GM19035 (cell line): ENCODE data around the gene PRMT1.
"Not testable (repeated sequence)": the region's sequence is repeated elsewhere in the genome, so short reads cannot be mapped to it uniquely, and the experiment has no call there.

Source experiments
- ATAC-seq: cut with Tn5 transposase; IDR thresholded peaks from one replicate; pipeline ENCODE4 v1.9.1; 2021; ENCODE audit not compliant: unreplicated experiment

The PRMT1 gene

GRCh38 chr19:49677231-49677900, at the start of gene PRMT1:
Gene PRMT1 (plus strand): TSS chr19:49677271. CDS start chr19:49677281, 10 bp downstream.
- ATAC-seq = no peak

DNA sequence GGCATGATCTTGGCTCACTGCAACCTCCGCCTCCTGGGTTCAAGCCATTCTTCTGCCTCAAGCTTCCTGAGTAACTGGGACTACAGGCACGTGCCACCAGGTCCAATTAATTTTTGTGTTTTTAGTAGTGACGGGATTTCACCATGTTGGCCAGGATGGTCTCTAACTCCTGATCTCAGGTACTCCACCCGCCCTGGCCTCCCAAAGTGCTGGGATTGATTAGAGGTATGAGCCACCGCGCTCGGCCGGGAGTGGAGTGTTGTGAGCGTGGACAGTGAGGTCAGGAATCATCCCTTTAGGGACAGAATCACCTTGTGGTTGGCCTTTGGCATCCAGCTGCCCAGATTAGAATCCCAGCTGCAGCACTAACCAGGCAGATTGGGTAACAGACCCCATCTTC, 47.4 kb upstream of the PRMT1 start:
- no peak for ATAC-seq

DNA sequence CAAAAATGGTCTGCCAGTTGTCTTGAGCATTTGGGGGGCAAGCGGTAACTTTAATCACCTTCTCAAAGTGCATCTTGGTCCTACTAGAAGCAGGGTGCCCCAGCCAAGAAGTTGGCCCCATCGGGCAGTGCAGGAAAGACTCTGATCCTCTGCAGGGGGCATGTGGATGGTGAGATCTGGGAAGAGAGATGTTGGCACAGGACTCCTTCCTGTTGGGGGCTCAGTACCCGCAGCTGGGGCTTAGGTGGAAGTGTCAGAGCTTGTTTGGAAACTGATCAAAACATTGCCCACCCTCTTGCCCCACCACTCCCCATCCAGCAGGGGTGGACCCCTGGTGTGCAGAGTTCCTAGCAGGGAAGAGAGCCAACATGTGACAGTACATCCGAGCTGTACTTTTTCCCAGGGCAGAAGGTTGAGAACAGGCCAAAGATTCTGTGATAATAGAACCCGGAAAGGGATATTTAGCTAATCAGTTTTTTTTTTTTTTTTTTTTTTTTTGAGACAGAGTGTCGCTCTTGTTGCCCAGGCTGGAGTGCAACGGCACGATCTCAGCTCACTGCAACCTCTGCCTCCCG, 46.0 kb upstream of the PRMT1 start:
- ATAC-seq = no peak

GRCh38 chr19:49631610-49632192, 45.4 kb upstream of the PRMT1 start:
- no peak for ATAC-seq

GRCh38 chr19:49632576-49632975, 44.5 kb upstream of the PRMT1 start:
- no peak for ATAC-seq

GRCh38 chr19:49633273-49633672, 43.8 kb upstream of the PRMT1 start:
- not testable (repeated sequence) for ATAC-seq

GRCh38 chr19:49635530-49636232, 41.4 kb upstream of the PRMT1 start:
- no peak for ATAC-seq

- ATAC-seq = no peak
Observed at GRCh38 chr19:49636233-49636932, 40.7 kb upstream of the PRMT1 start.

GRCh38 chr19:49637821-49638738, 39.0 kb upstream of the PRMT1 start:
- no peak for ATAC-seq

DNA sequence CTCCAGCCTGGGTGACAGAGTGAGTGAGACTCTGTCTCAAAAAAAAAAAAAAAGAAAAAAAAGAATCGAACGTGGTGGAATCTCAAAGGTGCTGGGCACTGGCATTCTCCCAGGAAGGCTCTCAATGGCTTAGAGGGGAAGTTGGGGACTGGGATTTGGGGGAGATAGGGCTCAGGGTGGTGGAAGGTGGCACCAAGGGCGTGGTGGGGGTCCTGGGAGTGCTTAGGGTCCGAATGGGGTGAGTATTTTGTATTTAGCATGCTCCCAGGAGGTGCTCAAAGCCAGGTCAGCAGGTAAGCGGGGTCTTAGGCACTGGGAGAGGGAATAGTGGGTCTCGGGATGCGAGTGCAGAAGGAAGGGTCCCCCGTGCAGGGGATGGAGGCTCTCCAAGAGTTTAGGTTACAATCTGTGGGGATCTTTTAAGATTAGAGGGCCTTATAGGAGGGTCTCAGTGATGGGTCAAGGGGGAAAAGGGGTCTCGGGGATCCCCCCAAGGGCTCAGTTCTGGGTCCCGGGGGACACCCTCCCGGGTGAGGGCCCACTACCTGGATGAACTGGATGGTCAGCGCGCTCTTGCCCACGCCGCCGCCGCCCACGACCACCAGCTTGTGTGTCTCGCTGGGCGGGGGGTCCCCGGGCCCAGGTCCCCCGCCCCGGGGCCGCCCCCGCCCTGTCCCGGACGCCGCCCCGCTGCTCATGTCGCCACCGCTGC, 37.5 kb upstream of the PRMT1 start:
- ATAC-seq = no peak

DNA sequence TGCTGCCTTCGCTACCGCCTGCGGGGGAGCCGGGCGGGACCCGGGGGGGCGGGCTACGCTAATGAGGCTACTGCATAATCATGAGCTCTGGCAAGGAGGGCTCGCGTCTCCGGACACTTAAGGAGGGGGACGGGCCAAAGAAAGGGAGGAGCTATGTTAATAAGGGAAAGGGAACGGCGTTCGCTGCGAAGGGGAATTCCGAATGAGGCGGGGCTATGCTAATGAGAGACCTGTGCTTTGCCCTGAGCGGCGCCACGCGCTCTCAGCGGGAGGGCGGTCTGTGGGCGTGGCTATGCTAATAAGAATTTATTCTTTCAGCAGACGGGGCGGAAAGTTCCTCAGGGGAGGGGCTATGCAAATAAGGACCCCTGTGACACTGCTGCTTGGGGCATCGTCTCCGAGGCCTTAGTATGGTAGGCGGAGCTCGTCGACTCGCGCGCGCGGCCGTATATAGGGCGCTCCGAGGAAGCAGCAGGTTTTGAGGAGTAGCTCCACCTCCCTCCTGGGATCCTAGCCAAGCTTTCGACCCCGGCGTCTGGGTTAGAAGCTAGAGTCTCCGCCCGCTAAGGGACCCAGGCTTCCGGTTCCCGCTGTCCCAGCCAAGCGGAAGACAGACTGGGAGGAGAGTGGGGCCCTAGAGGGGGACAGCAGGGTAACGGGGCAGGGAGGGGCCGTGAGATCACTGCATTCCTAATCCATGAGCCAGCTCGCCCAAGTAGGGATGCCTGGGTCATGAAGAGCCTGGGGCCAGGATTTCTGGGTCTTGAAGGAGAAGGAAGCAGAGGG, 36.8 kb upstream of the PRMT1 start, which contains the start of gene RRAS:
Gene RRAS (minus strand): TSS at position 31 of the 786 bp plus-strand sequence. CDS start 45 bp downstream, outside the sequence.
- peak; percentile 53 for ATAC-seq

DNA sequence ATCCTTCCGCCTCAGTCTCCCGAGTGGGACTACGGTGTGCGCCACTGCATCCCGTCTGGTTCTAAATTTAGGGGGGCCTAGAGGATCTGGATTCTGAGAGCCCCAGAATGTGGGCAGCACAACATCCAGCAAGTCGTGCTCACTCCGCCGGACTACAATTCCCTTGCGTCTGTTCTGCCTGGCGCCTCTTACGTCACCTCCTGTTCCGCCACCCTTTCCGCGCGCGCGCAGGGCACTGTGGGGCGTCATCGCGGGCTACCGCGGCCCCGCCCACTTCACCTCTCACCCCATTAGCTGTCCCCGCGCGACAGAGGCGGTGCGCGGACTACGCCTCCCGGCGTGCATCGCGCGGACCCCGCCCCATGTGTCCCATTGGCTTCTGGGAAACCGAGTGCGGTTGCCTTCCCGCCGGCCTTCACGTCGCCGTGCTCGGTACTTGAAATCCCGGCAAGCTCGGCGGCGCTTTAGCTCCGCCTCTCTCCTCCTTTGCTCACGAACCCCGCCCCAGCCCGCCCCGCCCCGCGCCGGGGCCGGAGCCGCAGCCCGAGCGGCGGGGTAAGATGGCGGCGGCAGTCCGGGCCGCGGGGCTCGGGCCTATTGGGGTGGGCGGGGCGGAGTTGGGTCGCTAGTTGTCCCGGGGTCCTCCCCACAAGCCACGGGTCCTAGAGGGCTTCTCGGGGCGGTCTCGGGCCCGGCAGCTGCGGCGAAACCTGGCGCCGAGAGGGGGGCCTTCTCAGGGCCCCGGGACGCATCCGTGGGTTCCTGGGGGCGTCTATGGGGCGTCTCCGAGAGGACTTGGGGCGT, 35.2 kb upstream of the PRMT1 start, which contains the start of gene SCAF1:
Gene SCAF1 (plus strand): TSS at position 522 of the 804 bp plus-strand sequence. CDS start 2,818 bp downstream, outside the sequence.
- peak; percentile 63 for ATAC-seq

- no peak for ATAC-seq
Observed at GRCh38 chr19:49642492-49643035, 34.5 kb upstream of the PRMT1 start.

DNA sequence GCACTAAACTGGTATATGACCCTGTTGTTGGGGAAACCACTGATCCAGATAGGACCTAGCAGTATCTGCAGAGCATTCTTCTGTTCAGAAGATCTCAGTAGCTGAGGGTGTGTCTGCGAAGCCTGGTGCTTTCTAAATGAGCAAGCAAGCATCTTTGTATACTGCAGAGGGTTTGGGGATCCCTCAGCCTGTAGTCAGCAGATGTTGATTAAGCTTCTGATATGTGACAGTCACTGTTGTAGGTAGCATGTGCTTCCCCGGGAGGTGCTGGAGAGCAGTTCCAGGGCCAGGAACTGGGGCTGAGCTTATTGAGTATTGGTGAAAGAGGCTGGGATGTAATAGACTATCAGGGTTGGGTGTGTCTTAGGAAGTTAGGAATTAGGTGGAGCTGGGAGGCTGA, 33.6 kb upstream of the PRMT1 start:
- ATAC-seq = no peak

DNA sequence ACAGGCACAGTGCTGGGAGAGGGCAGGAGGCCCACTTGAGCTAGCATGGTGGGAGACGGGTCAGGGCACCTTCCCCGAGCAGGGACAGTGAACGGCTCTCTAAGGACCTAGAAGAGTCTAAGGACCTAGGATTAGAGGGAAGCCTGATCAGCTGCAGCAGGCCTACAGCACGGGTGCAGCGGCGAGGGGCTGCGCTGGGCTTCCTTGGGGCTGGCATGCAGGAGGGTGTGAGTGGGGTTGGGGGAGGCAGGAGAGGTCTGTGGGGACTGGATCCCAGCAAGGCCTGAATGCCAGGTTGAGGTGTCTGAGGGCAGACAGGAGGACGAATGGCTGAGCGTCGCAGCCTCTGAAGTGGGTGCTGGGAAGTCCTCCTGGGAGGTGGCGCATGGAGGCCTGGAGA, 31.5 kb upstream of the PRMT1 start:
- ATAC-seq = no peak

- ATAC-seq = no peak
Observed at GRCh38 chr19:49645995-49646394, 31.1 kb upstream of the PRMT1 start.

DNA sequence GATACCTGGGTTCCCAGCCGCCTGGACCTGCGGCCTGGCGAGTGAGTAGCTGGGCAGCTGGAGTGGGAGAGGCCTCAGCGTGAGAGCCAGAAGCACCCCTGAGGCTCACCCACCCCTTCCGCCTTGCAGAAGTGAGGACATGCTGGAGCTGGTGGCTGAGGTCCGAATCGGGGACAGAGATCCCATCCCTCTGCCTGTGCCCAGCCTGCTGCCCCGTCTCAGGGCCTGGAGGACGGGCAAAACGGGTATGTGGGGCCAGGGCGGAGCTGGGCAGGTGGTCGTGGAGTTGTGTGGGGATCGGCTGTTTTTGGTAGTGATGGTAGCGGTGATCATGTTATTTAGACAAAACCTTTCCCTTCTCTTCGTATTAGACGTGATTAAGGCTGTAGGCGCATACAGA, 30.5 kb upstream of the PRMT1 start:
- ATAC-seq = no peak
